A549 (cell line): ENCODE results near the gene GPX5. TPM values are rescaled to one million over a fixed set of nuclear protein-coding genes. Genes with fewer than 3 reads are reported as not detected.

Experiments
- ATAC-seq, 2 experiments: fragments of 200-7000 bp in 1 of 2; fragments of >200 bp in 1 of 2; cut with Nextera tagmentation in 1 of 2; cut with Tn5 transposase in 1 of 2; 3 replicates each; pipeline versions ENCODE4 v1.8.0 to v1.9.1; 2018 to 2020; ENCODE audit warnings: mild to moderate bottlenecking in 1 of 2, moderate library complexity in 1 of 2
- CTCF ChIA-PET: fragments of 300-600 bp; sonication (Branson Sonifier 250); formaldehyde crosslinking; extraction: SDS; loops from one replicate; lab custom pipeline; 2021; ENCODE audit warnings: antibody characterized with exemption, inconsistent platforms; lab: Yijun Ruan, JAX
- POLR2A ChIA-PET: fragments of 350-600 bp; formaldehyde crosslinking; extraction: SDS; loops from one replicate; lab custom pipeline; 2021; ENCODE audit warnings: antibody characterized with exemption, inconsistent platforms; lab: Yijun Ruan, JAX
- DNase-seq, 2 experiments: peaks; one replicate each; pipeline versions ENCODE4 v3.0.0 to v3.0.0-alpha.2; 2011 to 2016; ENCODE audit warnings: low read depth in 1 of 2, low spot score in 1 of 2
- FAIRE-seq: peaks from 2 replicates; lab custom pipeline; 2011; peaks lifted over from hg19 to GRCh38; lab: Jason Lieb, UNC
- H3K27ac ChIP-seq, 2 experiments: fragments of >200 bp; sonication (Bioruptor Twin); formaldehyde crosslinking; 3 replicates each; pipeline ENCODE4 v1.5.1; 2016 to 2017
- H3K4me1 ChIP-seq: fragments of >200 bp; sonication (Bioruptor Twin); formaldehyde crosslinking; 3 replicates; pipeline ENCODE4 v1.6.1; 2016
- H3K4me2 ChIP-seq: fragments of >200 bp; sonication (Bioruptor Twin); formaldehyde crosslinking; 3 replicates; pipeline ENCODE4 v1.6.1; 2016
- H3K4me3 ChIP-seq: fragments of >200 bp; sonication (Bioruptor Twin); formaldehyde crosslinking; 3 replicates; pipeline ENCODE4 v1.5.1; 2016
- H3K9me3 ChIP-seq: fragments of >200 bp; sonication (Bioruptor Twin); formaldehyde crosslinking; 3 replicates; pipeline ENCODE4 v1.6.1; 2016
- ATOH8 ChIP-seq: fragments of 250-450 bp; sonication (Bioruptor Pico); IDR thresholded peaks from 2 replicates; pipeline ENCODE4 v1.5.0; 2020; ENCODE audit warnings: low read depth, mild to moderate bottlenecking, moderate library complexity
- BHLHE40 ChIP-seq: IDR thresholded peaks from 2 replicates; pipeline ENCODE4 v1.6.1; 2012; ENCODE audit warnings: low read depth, low read length, inconsistent platforms
- CBX8 ChIP-seq: fragments of 200-600 bp; sonication (generic); IDR thresholded peaks from 2 replicates; pipeline ENCODE4 v1.6.1; 2016
- CTCF ChIP-seq: fragments of >200 bp; sonication (Bioruptor Twin); formaldehyde crosslinking; IDR thresholded peaks from 3 replicates; pipeline ENCODE4 v1.5.1; 2016
- E2F6 ChIP-seq: IDR thresholded peaks from 2 replicates; pipeline ENCODE4 v1.6.1; 2012; ENCODE audit warnings: low read depth, borderline replicate concordance
- EHMT2 ChIP-seq: fragments of 200-600 bp; sonication (generic); IDR thresholded peaks from 2 replicates; pipeline ENCODE4 v1.6.1; 2016; ENCODE audit warnings: antibody characterized with exemption, low read depth, mild to moderate bottlenecking, moderate library complexity
- EP300 ChIP-seq, 2 experiments: fragments of >200 bp; sonication (Bioruptor Twin); formaldehyde crosslinking; IDR thresholded peaks; 2 replicates in 1 of 2; 3 replicates in 1 of 2; pipeline ENCODE4 v1.6.1; 2016 to 2017
- FOSL2 ChIP-seq, 2 experiments: fragments of 450-650 bp in 1 of 2; fragments of >200 bp in 1 of 2; sonication (Bioruptor Twin) in 1 of 2; formaldehyde crosslinking; IDR thresholded peaks; 2 replicates each; pipeline versions ENCODE4 v1.5.0 to v1.6.1; 2016 to 2020; ENCODE audit warnings: mild to moderate bottlenecking in 1 of 2, moderate library complexity in 1 of 2
- GATA3 ChIP-seq: IDR thresholded peaks from 2 replicates; pipeline ENCODE4 v1.6.1; 2012; ENCODE audit warnings: borderline replicate concordance
- HES2 ChIP-seq: fragments of >200 bp; sonication (Bioruptor Twin); formaldehyde crosslinking; IDR thresholded peaks from 2 replicates; pipeline ENCODE4 v1.6.1; 2016
- HEYL ChIP-seq: fragments of 250-450 bp; sonication (Bioruptor Pico); IDR thresholded peaks from 2 replicates; pipeline ENCODE4 v1.8.0; 2021; ENCODE audit warnings: mild to moderate bottlenecking, moderate library complexity
- HMGXB4 ChIP-seq: fragments of 250-450 bp; sonication (Bioruptor Pico); IDR thresholded peaks from 2 replicates; pipeline ENCODE4 v1.5.0; 2021; ENCODE audit warnings: mild to moderate bottlenecking, moderate library complexity, borderline replicate concordance
- HOXB13 ChIP-seq: fragments of 250-450 bp; sonication (Bioruptor Pico); IDR thresholded peaks from 2 replicates; pipeline ENCODE4 v1.5.0; 2020; ENCODE audit warnings: low read depth, mild to moderate bottlenecking, moderate library complexity
- JUN ChIP-seq, 2 experiments: fragments of >200 bp; sonication (Bioruptor Twin); formaldehyde crosslinking; IDR thresholded peaks; 2 replicates in 1 of 2; 3 replicates in 1 of 2; pipeline ENCODE4 v1.6.1; 2016 to 2017
- KDM5A ChIP-seq: fragments of 200-600 bp; sonication (generic); IDR thresholded peaks from 2 replicates; pipeline ENCODE4 v1.6.1; 2016; ENCODE audit warnings: antibody characterized with exemption, mild to moderate bottlenecking
- MAX ChIP-seq: IDR thresholded peaks from 2 replicates; pipeline ENCODE4 v1.6.1; 2012
- NR3C1 ChIP-seq: fragments of >200 bp; sonication (Bioruptor Twin); formaldehyde crosslinking; IDR thresholded peaks from 3 replicates; pipeline ENCODE4 v1.6.1; 2017
- PHF8 ChIP-seq: fragments of 200-600 bp; sonication (generic); IDR thresholded peaks from 2 replicates; pipeline ENCODE4 v1.6.1; 2016; ENCODE audit warnings: low read depth, mild to moderate bottlenecking, antibody characterized with exemption, moderate library complexity, borderline replicate concordance
- POLR2A ChIP-seq: IDR thresholded peaks from 2 replicates; pipeline ENCODE4 v1.6.1; 2012; ENCODE audit warnings: mild to moderate bottlenecking, low read length
- POLR2AphosphoS2 ChIP-seq: conservative IDR thresholded peaks from 2 replicates; pipeline ENCODE4 v1.6.1; 2012; ENCODE audit warnings: low read length, improper control_type of control experiment, inconsistent platforms
- RAD21 ChIP-seq, 2 experiments: fragments of >200 bp in 1 of 2; sonication (Bioruptor Twin) in 1 of 2; formaldehyde crosslinking in 1 of 2; IDR thresholded peaks in 1 of 2; conservative IDR thresholded peaks in 1 of 2; 2 replicates in 1 of 2; 3 replicates in 1 of 2; pipeline ENCODE4 v1.6.1; 2012 to 2018; ENCODE audit warnings: inconsistent platforms in 1 of 2
- RNF2 ChIP-seq: fragments of 200-600 bp; sonication (generic); IDR thresholded peaks from 2 replicates; pipeline ENCODE4 v1.6.1; 2016; ENCODE audit warnings: low read depth, mild to moderate bottlenecking, antibody characterized with exemption, moderate library complexity, borderline replicate concordance
- SMC3 ChIP-seq: fragments of >200 bp; sonication (Bioruptor Twin); formaldehyde crosslinking; IDR thresholded peaks from 3 replicates; pipeline ENCODE4 v1.6.1; 2018; ENCODE audit warnings: inconsistent platforms
- SREBF2 ChIP-seq: fragments of 450-650 bp; IDR thresholded peaks from 2 replicates; pipeline ENCODE4 v1.6.1; 2014; ENCODE audit warnings: mild to moderate bottlenecking, moderate library complexity
- TFCP2L1 ChIP-seq: fragments of 250-450 bp; sonication (Bioruptor Pico); IDR thresholded peaks from 2 replicates; pipeline ENCODE4 v1.5.0; 2021; ENCODE audit warnings: mild to moderate bottlenecking
- ZC3H11A ChIP-seq: fragments of 450-650 bp; IDR thresholded peaks from 2 replicates; pipeline ENCODE4 v1.6.1; 2014; ENCODE audit warnings: antibody characterized with exemption, mild to moderate bottlenecking
- WGBS: methylation state at CpG from one replicate; pipeline ENCODE4 v1.1.6; 2017; ENCODE audit errors: missing lambda C conversion rate; 5-methylcytosine and 5-hydroxymethylcytosine counted together
- polyA plus RNA-seq, 4 experiments: library from polyadenylated mRNA; depleted of rRNA in 3 of 4; stranded (reverse); fragments of >200 nt; fragmentation: RNase III in 1 of 4; extraction: RNeasy Plus Mini Kit Qiagen cat#74134 plus additional on column Dnase treatment in 1 of 4; gene quantifications; 2 replicates in 3 of 4; 3 replicates in 1 of 4; pipeline ENCODE4 v1.2.3, GENCODE V29; 2011 to 2017

GPX5 gene
- polyA plus RNA-seq, 2 of the 4 experiments (the other 2 are of a cell fraction), result not detected

- H3K4me3 ChIP-seq, result peak overlapping the region; percentile 44
- FAIRE-seq, result no peak
- H3K4me1 ChIP-seq, result peaks cover 10% of the 10 kb centered on the region; the same call in 1 of the 3 replicates
- DNase-seq, result no peak
- no peak for ATAC-seq
- CTCF ChIA-PET, result interaction anchor here (0.6 to 1.5 kb wide), 19 partner anchors 10 to 278 kb away, joined by 3 to 9 read pairs (median 3); a partner anchor contains a TSS
- no peak overlapping the region; a peak in 1 of 6 replicates for H3K27ac ChIP-seq
- no peaks in the 10 kb centered on the region for H3K9me3 ChIP-seq
- POLR2A ChIA-PET, result interaction anchor here (0.5 to 1.2 kb wide), 3 partner anchors 48 to 158 kb away, joined by 3 to 4 read pairs (median 3); no protein-coding TSS in a partner anchor
- TF ChIP-seq BHLHE40, result no peak
- TF ChIP-seq EHMT2, result no peak
- TF ChIP-seq HOXB13 (CRISPR knock-in tag), result no peak
- no peak for TF ChIP-seq SREBF2
- no peak for TF ChIP-seq E2F6
- TF ChIP-seq FOSL2 (IDR thresholded peaks at IDR 0.05), result no peak
- no peak for TF ChIP-seq FOSL2 (CRISPR knock-in tag; IDR thresholded peaks at IDR 0.05)
- TF ChIP-seq ZC3H11A, result no peak
- no peak for TF ChIP-seq EP300 (IDR thresholded peaks at IDR 0.05)
- no peak for TF ChIP-seq KDM5A
- TF ChIP-seq HEYL (CRISPR knock-in tag), result no peak
- TF ChIP-seq SMC3, result no peak
- TF ChIP-seq CTCF, result no peak
- TF ChIP-seq GATA3, result no peak
- no peak for TF ChIP-seq CBX8
- TF ChIP-seq JUN (IDR thresholded peaks at IDR 0.05), result no peak
- TF ChIP-seq RNF2, result no peak
- no peak for TF ChIP-seq NR3C1
- no peak for TF ChIP-seq POLR2AphosphoS2
- no peak for TF ChIP-seq HMGXB4 (CRISPR knock-in tag)
- peak overlapping the region; percentile 68 for H3K4me2 ChIP-seq
- 59% methylated on average over 7 of the region's 7 CpGs for WGBS
These were observed 16.3 kb downstream of the GPX5 start for GRCh38 chr6:28541996-28542395.

- FAIRE-seq, result no peak
- ChIA-PET POLR2A (interaction anchor here (0.5 to 1.4 kb wide), 4 partner anchors 44 to 159 kb away, joined by 3 to 4 read pairs (median 3); a partner anchor contains a TSS), CTCF (interaction anchor here (0.6 to 1.6 kb wide), 22 partner anchors 9 to 277 kb away, joined by 3 to 9 read pairs (median 4); a partner anchor contains a TSS)
- Histone ChIP-seq H3K4me2 (peak overlapping the region; percentile 68), H3K4me3 (peak overlapping the region; percentile 44), H3K9me3 (no peaks in the 10 kb centered on the region), H3K4me1 (peaks cover 10% of the 10 kb centered on the region; the same call in 1 of the 3 replicates), H3K27ac (peak overlapping the region in 1 of 2 experiments; percentile 62; a peak in 2 of 6 replicates)
- peak; percentile 95 to 98 for ATAC-seq
- DNase-seq, result peak; percentile 73 to 93
- 3% methylated on average over 28 of the region's 30 CpGs for WGBS
- TF ChIP-seq SREBF2 (peak; percentile 53), GATA3 (no peak; the same call in 1 of the 2 replicates), SMC3 (peak; percentile 54; the same call in 2 of the 3 replicates), PHF8 (peak; percentile 3; the same call in 1 of the 2 replicates), RAD21 (conservative IDR thresholded peaks at IDR 0.05 in 1 of 2, IDR thresholded peaks at IDR 0.05 in 1 of 2) (peak; percentile 48 to 49; a peak in 4 of 5 replicates), MAX (peak; percentile 63; the same call in 1 of the 2 replicates), ATOH8 (CRISPR knock-in tag) (no peak), CTCF (peak; percentile 60), POLR2A (no peak), TFCP2L1 (CRISPR knock-in tag) (no peak), HES2 (no peak), E2F6 (no peak)
These were observed 17.0 kb downstream of the GPX5 start for GRCh38 chr6:28542440-28543296.
